ENCODE results near the gene CAMK4. TPM values are rescaled to one million over a fixed set of nuclear protein-coding genes. Genes with fewer than 3 reads are reported as not detected.

CAMK4 gene
- total and polyA plus RNA-seq, 2 donors (not counting 3 experiments of a cell fraction or from before 2014, with no cell fraction given) = 2.2 to 5.4 TPM

GRCh38 chr5:111284825-111285224 is 60.6 kb downstream of the CAMK4 start:
- H3K4me1 ChIP-seq (ENCODE audit: control insufficient read depth, extremely low read depth, insufficient read depth, low read length) = no peaks in the 10 kb centered on the region
- H3K9ac ChIP-seq (replicated peaks; ENCODE audit: extremely low read depth, insufficient read depth, low read length) = no peak overlapping the region
- no peaks in the 10 kb centered on the region for H4K20me1 ChIP-seq (replicated peaks; ENCODE audit: control insufficient read depth, extremely low read depth, insufficient read depth, low read length)
- dilution Hi-C loops (cut with MboI; ENCODE audit: extremely low pct_ligation_motif_present, low sequenced_read_pairs) = no loop called here
- no peak overlapping the region for H2AFZ ChIP-seq (ENCODE audit: low read depth, low read length)
- H3K27me3 ChIP-seq (ENCODE audit: control insufficient read depth in 2 of 2, insufficient read depth in 2 of 2, low read length in 2 of 2) = no peaks in the 10 kb centered on the region
- H3K9me3 ChIP-seq (replicated peaks; ENCODE audit: control insufficient read depth, insufficient read depth, low read length) = no peaks in the 10 kb centered on the region
- no peaks in the 10 kb centered on the region for H3K9me1 ChIP-seq (replicated peaks; ENCODE audit: control insufficient read depth, extremely low read depth, insufficient read depth, low read length)
- CTCF ChIA-PET = no interaction called here
- no peak overlapping the region for H3K4me2 ChIP-seq (ENCODE audit: insufficient read depth, low read length)
- POLR2A ChIA-PET = no interaction called here
- BruUV-seq (replicated peaks) = no TSS peak
- DNase-seq (ENCODE audit: low read depth, low spot score) (no peak), FAIRE-seq (no peak)
- H3K27ac ChIP-seq (ENCODE audit: insufficient read depth, low read depth, low read length) = no peak overlapping the region
- no peak for TF ChIP-seq MAX (IDR thresholded peaks at IDR 0.05; ENCODE audit: insufficient read depth, insufficient read length)
- TF ChIP-seq POLR2A (IDR thresholded peaks at IDR 0.05; ENCODE audit: low read depth, low read length) = no peak
- no peak for TF ChIP-seq CTCF (IDR thresholded peaks at IDR 0.05; ENCODE audit: extremely low read depth in 1 of 2, insufficient read depth in 1 of 2, low read depth in 1 of 2, low read length in 2 of 2)
- no peak for TF ChIP-seq POLR2AphosphoS5 (IDR thresholded peaks at IDR 0.05; ENCODE audit: insufficient read depth, low read depth, low read length)
- TF ChIP-seq GATA2 (IDR thresholded peaks at IDR 0.05; ENCODE audit: insufficient read depth, insufficient read length, low read depth, low read length) = no peak
- TF ChIP-seq JUN (IDR thresholded peaks at IDR 0.05; ENCODE audit: borderline replicate concordance, insufficient read depth, insufficient read length, low read depth) = no peak
- no peaks in the 10 kb centered on the region for H3K79me2 ChIP-seq (ENCODE audit: control insufficient read depth, insufficient read depth, low read length)
- intact Hi-C loops (cut with micrococcal nuclease) = no loop called here
- H3K4me3 ChIP-seq (replicated peaks in 1 of 3; ENCODE audit: insufficient read depth in 1 of 3, low read depth in 1 of 3, low read length in 3 of 3) = no peak overlapping the region
- H3K36me3 ChIP-seq (ENCODE audit: control insufficient read depth in 2 of 2, extremely low read depth in 1 of 2, insufficient read depth in 2 of 2, low read length in 2 of 2) = no peaks in the 10 kb centered on the region

- intact Hi-C loops (cut with micrococcal nuclease) (no loop called here), dilution Hi-C loops (cut with MboI; ENCODE audit: extremely low pct_ligation_motif_present, low sequenced_read_pairs) (no loop called here)
- H3K9me1 ChIP-seq (replicated peaks; ENCODE audit: control insufficient read depth, extremely low read depth, insufficient read depth, low read length) = no peaks in the 10 kb centered on the region
- no peak for TF ChIP-seq MAX (IDR thresholded peaks at IDR 0.05; ENCODE audit: insufficient read depth, insufficient read length)
- no peak for TF ChIP-seq GATA2 (IDR thresholded peaks at IDR 0.05; ENCODE audit: insufficient read depth, insufficient read length, low read depth, low read length)
- no peak for TF ChIP-seq MYC (IDR thresholded peaks at IDR 0.05; ENCODE audit: low read depth, low read length)
- no peak for TF ChIP-seq CTCF (IDR thresholded peaks at IDR 0.05; ENCODE audit: extremely low read depth in 1 of 2, insufficient read depth in 1 of 2, low read depth in 1 of 2, low read length in 2 of 2)
- TF ChIP-seq JUN (IDR thresholded peaks at IDR 0.05; ENCODE audit: borderline replicate concordance, insufficient read depth, insufficient read length, low read depth) = no peak
- no peak for FAIRE-seq
- H3K4me1 ChIP-seq (ENCODE audit: control insufficient read depth, extremely low read depth, insufficient read depth, low read length) = no peaks in the 10 kb centered on the region
- H3K27ac ChIP-seq (ENCODE audit: insufficient read depth, low read depth, low read length) = no peak overlapping the region
- H3K4me3 ChIP-seq (replicated peaks in 1 of 3; ENCODE audit: insufficient read depth in 1 of 3, low read depth in 1 of 3, low read length in 3 of 3) = no peak overlapping the region
- H3K79me2 ChIP-seq (ENCODE audit: control insufficient read depth, insufficient read depth, low read length) = no peaks in the 10 kb centered on the region
- H4K20me1 ChIP-seq (replicated peaks; ENCODE audit: control insufficient read depth, extremely low read depth, insufficient read depth, low read length) = no peaks in the 10 kb centered on the region
- CTCF ChIA-PET = interaction anchor here (1.0 kb wide), 2 partner anchors 15 to 51 kb away, joined by 3 read pairs; no protein-coding TSS in a partner anchor
- POLR2A ChIA-PET = no interaction called here
- no peaks in the 10 kb centered on the region for H3K27me3 ChIP-seq (ENCODE audit: control insufficient read depth in 2 of 2, insufficient read depth in 2 of 2, low read length in 2 of 2)
- no peaks in the 10 kb centered on the region for H3K36me3 ChIP-seq (ENCODE audit: control insufficient read depth in 2 of 2, extremely low read depth in 1 of 2, insufficient read depth in 2 of 2, low read length in 2 of 2)
- BruUV-seq (replicated peaks) = no TSS peak
- H3K9me3 ChIP-seq (replicated peaks; ENCODE audit: control insufficient read depth, insufficient read depth, low read length) = no peaks in the 10 kb centered on the region
- no peak for DNase-seq (ENCODE audit: low read depth, low spot score)
- no peak overlapping the region for H2AFZ ChIP-seq (ENCODE audit: low read depth, low read length)
- H3K9ac ChIP-seq (replicated peaks; ENCODE audit: extremely low read depth, insufficient read depth, low read length) = no peak overlapping the region
- H3K4me2 ChIP-seq (ENCODE audit: insufficient read depth, low read length) = no peak overlapping the region
Observed at GRCh38 chr5:111294551-111294950, 70.4 kb downstream of the CAMK4 start.
